DMS53 treated with DMSO at 0.1 percent for 48 hours (cell line): Measurements from ENCODE around the gene HOXA9.

Experiments used
- DNase-seq: peaks from one replicate; lab custom pipeline; 2025; ENCODE audit not compliant: unreplicated experiment; lab: John Stamatoyannopoulos, UW

The HOXA9 gene

GRCh38 chr7:27177795-27178320 is 12.5 kb upstream of the HOXA9 start:
- no peak for DNase-seq

DNA sequence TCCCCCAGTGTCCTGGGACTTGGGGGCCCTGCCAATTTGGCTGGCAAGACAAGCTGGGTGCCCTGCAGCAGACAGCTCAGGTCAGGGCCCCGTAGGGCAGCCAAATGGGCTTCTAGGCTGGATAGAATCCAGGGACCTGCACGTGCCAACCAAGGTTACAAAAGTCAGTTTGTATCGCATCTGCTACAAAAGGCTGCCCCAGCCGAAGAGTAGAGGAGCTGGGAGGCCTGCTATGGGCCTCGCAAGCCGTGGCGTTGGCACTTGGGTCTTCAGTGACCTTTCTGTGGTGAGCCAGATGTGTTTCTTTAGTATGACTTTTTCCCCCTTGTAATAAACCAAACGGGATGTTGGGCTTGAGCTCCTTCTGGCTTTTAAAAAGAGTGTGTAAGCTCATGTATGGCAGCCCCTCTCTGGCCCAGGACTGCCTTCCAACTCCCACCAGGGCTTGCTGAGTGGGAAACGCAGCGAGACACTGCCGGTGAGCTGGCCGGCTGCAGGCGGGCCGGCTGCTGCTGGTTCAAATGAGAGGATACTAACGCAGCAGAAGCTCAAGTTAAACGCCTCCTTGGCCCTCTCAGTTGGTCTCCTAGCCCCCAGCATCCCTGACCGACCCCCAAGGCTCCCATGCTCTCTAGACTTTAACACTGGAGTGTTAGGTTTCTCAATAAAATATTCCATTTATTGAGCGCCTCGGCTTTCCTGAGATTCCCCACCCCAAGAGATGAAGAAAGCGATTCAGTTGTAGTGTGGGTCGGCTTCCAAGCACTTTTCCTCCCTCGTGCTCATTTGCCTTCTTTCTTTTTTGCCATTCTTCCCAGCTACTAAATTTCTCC is 11.8 kb upstream of the HOXA9 start:
- DNase-seq = no peak

GRCh38 chr7:27176524-27176845 is 11.1 kb upstream of the HOXA9 start:
- no peak for DNase-seq

DNA sequence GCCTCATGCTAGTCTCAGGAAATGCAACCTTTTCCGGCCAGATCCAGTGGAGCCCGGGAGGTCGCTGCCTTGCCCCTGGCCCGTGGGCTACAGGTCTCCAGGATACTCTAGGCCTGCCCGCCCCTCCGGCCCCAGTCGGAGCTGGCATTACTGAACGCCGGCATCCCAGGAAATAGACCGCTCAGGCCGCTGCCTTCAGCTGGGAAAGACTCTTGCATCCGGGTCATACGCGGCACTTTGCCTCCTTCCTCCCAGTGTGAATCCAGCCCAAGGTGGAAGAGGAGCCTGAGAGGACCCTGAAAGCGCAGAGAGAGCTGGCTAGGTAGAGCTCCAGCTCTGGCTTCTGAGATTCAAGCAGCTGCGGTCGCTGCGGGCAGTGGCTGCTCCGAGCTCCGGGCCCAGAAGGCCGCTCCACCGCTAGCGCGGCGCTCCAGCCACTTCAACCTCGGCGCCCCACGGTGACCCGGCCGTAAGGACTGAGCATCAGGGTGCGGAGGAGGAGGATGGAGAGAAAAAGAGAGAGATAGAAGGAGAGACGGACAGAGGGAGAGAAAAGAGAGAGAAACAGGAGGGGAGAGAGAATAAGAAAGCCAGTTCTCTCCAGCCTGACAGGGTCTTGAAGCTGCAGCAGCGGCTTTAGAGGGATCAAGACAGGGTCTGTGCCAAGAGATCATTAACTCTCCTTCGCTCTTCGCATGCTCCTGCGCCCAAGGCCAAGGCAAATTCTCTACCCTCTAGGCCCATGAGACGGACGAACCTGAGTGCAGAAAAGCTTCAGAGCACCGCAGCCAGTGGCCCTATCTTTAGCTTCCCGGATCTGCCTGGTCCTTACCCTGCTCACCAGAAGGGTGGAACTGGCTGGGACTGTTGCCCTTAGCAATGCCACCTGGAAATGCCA is 10.5 kb upstream of the HOXA9 start:
- DNase-seq = no peak

- no peak for DNase-seq
These were observed 9.7 kb upstream of the HOXA9 start for GRCh38 chr7:27174874-27175625.

DNA sequence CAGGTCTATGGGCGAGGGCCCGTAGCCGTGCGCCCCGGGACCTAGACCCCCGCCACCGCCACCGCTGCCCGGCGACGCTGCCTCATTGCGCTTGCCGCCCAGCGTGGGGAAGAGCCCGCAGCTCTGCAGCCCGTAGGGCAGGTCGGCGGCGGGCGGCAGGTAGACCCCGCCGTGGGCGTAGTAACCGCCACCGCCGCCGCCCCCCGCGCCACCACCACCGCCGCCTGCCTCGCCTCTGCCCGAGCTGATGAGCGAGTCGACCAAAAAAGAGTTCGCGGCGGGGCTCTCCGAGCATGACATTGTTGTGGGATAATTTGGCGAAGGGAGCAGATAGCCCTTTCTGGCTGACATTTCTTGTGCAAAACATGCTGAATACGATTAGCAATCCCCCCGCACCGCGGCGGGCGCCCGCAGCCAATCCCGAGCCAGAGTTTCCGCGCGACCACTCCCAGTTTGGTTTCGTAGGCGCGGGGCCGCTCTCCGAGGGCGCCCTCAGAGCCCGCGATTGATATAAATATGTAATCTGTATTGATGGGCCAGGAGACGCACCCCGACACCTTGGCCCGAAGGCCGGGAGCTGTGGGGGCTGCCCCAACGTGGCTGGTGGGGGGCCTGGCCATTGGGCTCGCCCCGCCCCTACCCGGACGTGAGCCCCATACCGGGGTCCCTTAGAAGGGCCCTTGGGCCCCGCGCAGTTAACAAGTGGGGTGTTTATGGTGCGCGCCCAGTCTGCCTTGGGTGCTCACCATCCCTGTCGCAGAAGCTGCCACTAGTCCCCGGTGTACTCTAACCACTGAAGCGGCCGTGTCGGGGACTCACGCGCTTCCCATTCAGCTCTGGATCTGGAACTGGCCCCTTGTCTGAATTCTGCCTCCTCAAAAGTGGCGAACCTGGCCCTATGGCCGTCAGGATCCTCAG is 8.9 kb upstream of the HOXA9 start, which contains the start of gene HOXA10:
Gene HOXA10 (minus strand): TSS at position 365 of the 918 bp plus-strand sequence. CDS start 14 bp downstream, at position 351.
- DNase-seq = no peak

GRCh38 chr7:27173511-27173955 is 8.2 kb upstream of the HOXA9 start:
- no peak for DNase-seq

GRCh38 chr7:27172823-27173510 is 7.6 kb upstream of the HOXA9 start:
- DNase-seq = peak; percentile 35

GRCh38 chr7:27172315-27172774 is 7.0 kb upstream of the HOXA9 start:
- no peak for DNase-seq

- DNase-seq = peak; percentile 63
These were observed 6.4 kb upstream of the HOXA9 start for GRCh38 chr7:27171637-27172314.

DNA sequence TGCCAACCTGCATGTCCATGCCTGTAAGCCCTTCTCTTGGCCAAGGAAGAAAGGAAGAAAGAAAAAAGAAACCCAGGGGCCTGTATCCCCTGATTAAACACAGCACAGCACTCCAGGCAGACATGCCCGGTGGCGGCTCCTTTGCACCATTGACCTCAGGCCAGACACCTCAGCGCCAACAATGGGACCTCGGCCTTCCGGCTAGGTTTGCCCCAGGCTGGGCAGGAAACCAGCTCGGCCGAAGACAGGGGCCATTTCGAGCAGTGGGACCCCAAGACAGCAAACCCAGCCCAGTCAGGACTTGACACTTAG is 5.9 kb upstream of the HOXA9 start:
- DNase-seq = no peak

- DNase-seq = no peak
These were observed 5.3 kb upstream of the HOXA9 start for GRCh38 chr7:27170426-27171324.

- no peak for DNase-seq
These were observed 4.5 kb upstream of the HOXA9 start for GRCh38 chr7:27169658-27170425.

DNA sequence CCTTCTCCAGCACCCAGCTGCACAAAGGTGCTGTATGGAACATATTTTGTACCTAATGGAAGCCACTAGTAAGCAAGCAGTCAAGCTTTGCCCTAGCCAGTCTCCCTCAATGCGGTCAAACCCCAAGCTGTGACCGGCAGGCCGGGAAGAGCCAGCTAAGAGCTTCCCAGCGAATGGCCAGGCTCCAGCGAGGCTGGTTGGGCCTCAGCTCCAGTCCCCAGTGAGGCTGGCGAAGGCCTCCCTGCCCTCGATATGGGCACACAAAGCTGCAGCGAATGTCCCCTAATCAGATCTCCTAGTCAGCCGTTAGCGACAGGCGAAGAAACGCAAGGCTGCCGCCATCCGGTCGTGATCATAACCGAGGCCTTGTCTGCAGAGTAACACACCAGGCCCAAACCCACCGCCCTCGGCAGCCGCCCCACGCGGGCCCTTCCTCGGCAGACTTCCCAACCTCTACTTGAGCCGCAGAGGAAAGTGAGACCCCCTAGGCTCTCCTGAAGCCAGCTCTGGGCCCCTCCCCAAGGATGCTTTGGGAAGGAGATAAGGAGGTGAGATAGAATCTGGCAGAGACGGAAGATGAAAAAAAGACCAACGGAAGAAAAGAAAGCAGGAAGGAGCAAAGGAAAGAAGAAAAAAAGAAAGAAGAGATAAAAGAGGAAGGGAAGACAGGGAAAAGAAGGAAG is 3.1 kb upstream of the HOXA9 start:
- DNase-seq = no peak

GRCh38 chr7:27167916-27168264 is 2.6 kb upstream of the HOXA9 start:
- DNase-seq = no peak
